Skeletal muscle tissue (tissue), 4 donors: ENCODE measurements around the gene CACNA2D4. TPM values are rescaled to one million over a fixed set of nuclear protein-coding genes. Genes with fewer than 3 reads are reported as not detected.

ENCODE experiments used
- H3K27ac ChIP-seq: one replicate; pipeline ENCODE4 v1.7.0; 2013; ENCODE audit warnings: mild to moderate bottlenecking, low read depth, low read length, inconsistent platforms
- H3K27me3 ChIP-seq, 3 donors: one replicate each; pipeline ENCODE4 v1.7.0; 2013; ENCODE audit warnings: low read length in 3 of 3; ENCODE audit not compliant: control insufficient read depth in 3 of 3, insufficient read depth in 3 of 3
- H3K36me3 ChIP-seq, 3 donors: one replicate each; pipeline ENCODE4 v1.7.0; 2013; ENCODE audit warnings: low read length in 3 of 3; ENCODE audit not compliant: control insufficient read depth in 3 of 3, insufficient read depth in 3 of 3
- H3K4me1 ChIP-seq, 3 donors: one replicate each; pipeline ENCODE4 v1.7.0; 2013; ENCODE audit warnings: low read length in 3 of 3, mild to moderate bottlenecking in 3 of 3; ENCODE audit not compliant: control insufficient read depth in 3 of 3, insufficient read depth in 3 of 3
- H3K4me3 ChIP-seq, 3 donors: one replicate each; pipeline ENCODE4 v1.7.0; 2013; ENCODE audit warnings: low read length in 3 of 3
- H3K9ac ChIP-seq, 3 donors: one replicate each; pipeline ENCODE4 v1.7.0; 2013; ENCODE audit warnings: low read length in 3 of 3, mild to moderate bottlenecking in 3 of 3, moderate library complexity in 2 of 3, low read depth in 1 of 3
- H3K9me3 ChIP-seq, 3 donors: one replicate each; pipeline ENCODE4 v1.7.0; 2013; ENCODE audit warnings: low read length in 3 of 3; ENCODE audit not compliant: control insufficient read depth in 3 of 3
- total RNA-seq: library from RNA; depleted of rRNA; stranded (reverse); fragments of >200 nt; gene quantifications from one replicate; pipeline ENCODE4 v1.2.3, GENCODE V29; 2014
- donor health status: Osteomylitis.

Gene CACNA2D4
- total RNA-seq, 1 donor from 2014 or later: 0.52 TPM

DNA sequence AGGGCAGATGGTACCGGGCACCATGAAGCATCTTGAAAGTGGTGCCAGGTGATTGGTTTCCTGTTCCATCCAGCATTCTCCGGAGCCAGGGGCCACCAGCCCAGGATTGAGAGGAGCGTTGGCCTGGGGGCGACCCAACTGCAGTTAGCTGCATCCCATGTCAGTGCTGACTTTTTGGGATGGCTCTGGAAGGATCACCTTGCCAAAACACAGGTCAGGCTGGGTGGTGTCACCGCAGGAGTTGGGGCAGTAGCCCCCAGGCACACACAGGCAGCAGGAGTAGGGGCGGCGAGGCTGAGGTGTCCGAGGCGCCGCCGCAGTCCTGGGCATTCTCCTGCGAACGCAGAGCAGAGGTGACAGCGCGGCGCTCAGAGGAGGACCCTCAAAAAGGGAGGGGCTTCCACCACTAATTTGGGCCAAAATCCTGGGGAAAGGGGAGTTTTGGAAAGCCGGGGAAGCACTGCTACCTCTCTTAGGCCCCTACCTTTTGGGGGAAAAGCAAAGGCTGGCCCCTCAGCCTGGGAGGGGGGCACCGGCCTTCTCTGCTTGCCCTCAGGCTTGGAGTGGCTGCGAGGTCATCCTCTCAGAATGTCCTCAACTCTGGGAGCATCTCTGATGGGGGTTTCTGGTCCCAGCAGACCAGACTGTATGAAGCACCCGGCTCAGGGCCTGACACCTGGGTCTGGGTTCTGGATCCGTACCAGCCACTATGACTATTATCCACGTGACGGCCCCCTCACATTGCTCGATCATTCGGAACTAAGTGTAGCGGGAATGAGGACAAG is 124.8 kb downstream of the CACNA2D4 start:
- peak overlapping the region; percentile 69 for H3K27ac ChIP-seq
- no peaks in the 10 kb centered on the region for H3K27me3 ChIP-seq
- no peaks in the 10 kb centered on the region for H3K9me3 ChIP-seq
- no peaks in the 10 kb centered on the region for H3K36me3 ChIP-seq
- peaks cover 27 to 44% (median 37%) of the 10 kb centered on the region in 3 donors for H3K4me1 ChIP-seq
- no peak overlapping the region for H3K9ac ChIP-seq
- H3K4me3 ChIP-seq: no peak overlapping the region

GRCh38 chr12:1792406-1792805 is 126.0 kb downstream of the CACNA2D4 start:
- Histone ChIP-seq H3K36me3 (no peaks in the 10 kb centered on the region), H3K9me3 (no peaks in the 10 kb centered on the region), H3K27me3 (no peaks in the 10 kb centered on the region), H3K4me1 (peaks cover 34 to 53% (median 48%) of the 10 kb centered on the region in 3 donors), H3K9ac (no peak overlapping the region), H3K27ac (peak overlapping the region; percentile 31), H3K4me3 (no peak overlapping the region)

- peaks cover 0 to 6% (median 4%) of the 10 kb centered on the region in 3 donors for H3K36me3 ChIP-seq
- peaks cover 35 to 55% (median 51%) of the 10 kb centered on the region in 3 donors for H3K4me1 ChIP-seq
- peak overlapping the region in 1 of 3 donors; percentile 10 for H3K9ac ChIP-seq
- H3K9me3 ChIP-seq: no peaks in the 10 kb centered on the region
- H3K27ac ChIP-seq: no peak overlapping the region
- no peaks in the 10 kb centered on the region for H3K27me3 ChIP-seq
- no peak overlapping the region for H3K4me3 ChIP-seq
These were observed 127.2 kb downstream of the CACNA2D4 start for GRCh38 chr12:1791104-1791841.

- Histone ChIP-seq H3K9ac (no peak overlapping the region), H3K9me3 (no peaks in the 10 kb centered on the region), H3K27ac (no peak overlapping the region), H3K4me3 (no peak overlapping the region), H3K36me3 (peaks cover 3 to 13% (median 10%) of the 10 kb centered on the region in 3 donors), H3K4me1 (peaks cover 28 to 48% (median 45%) of the 10 kb centered on the region in 3 donors), H3K27me3 (no peaks in the 10 kb centered on the region)
These were observed 128.0 kb downstream of the CACNA2D4 start for GRCh38 chr12:1790444-1790843.

GRCh38 chr12:1787714-1788113 is 130.7 kb downstream of the CACNA2D4 start:
- Histone ChIP-seq H3K27me3 (no peaks in the 10 kb centered on the region), H3K4me3 (no peak overlapping the region), H3K9ac (no peak overlapping the region), H3K9me3 (no peaks in the 10 kb centered on the region), H3K27ac (no peak overlapping the region), H3K36me3 (peaks cover 5 to 22% (median 20%) of the 10 kb centered on the region in 3 donors), H3K4me1 (peaks cover 22 to 40% (median 30%) of the 10 kb centered on the region in 3 donors)

- Histone ChIP-seq H3K27me3 (no peaks in the 10 kb centered on the region), H3K9me3 (no peaks in the 10 kb centered on the region), H3K27ac (no peak overlapping the region), H3K9ac (no peak overlapping the region), H3K4me1 (peaks cover 7 to 37% (median 10%) of the 10 kb centered on the region in 3 donors), H3K36me3 (peaks cover 5 to 27% (median 22%) of the 10 kb centered on the region in 3 donors), H3K4me3 (no peak overlapping the region)
These were observed 136.2 kb downstream of the CACNA2D4 start for GRCh38 chr12:1782215-1782614.

- Histone ChIP-seq H3K27ac (no peak overlapping the region), H3K27me3 (no peaks in the 10 kb centered on the region), H3K4me1 (peaks cover 5 to 34% (median 7%) of the 10 kb centered on the region in 3 donors), H3K9ac (no peak overlapping the region), H3K9me3 (no peaks in the 10 kb centered on the region), H3K36me3 (peaks cover 5 to 25% (median 22%) of the 10 kb centered on the region in 3 donors), H3K4me3 (no peak overlapping the region)
These were observed 136.7 kb downstream of the CACNA2D4 start for GRCh38 chr12:1781772-1782171.

GRCh38 chr12:1779783-1780182 is 138.7 kb downstream of the CACNA2D4 start:
- Histone ChIP-seq H3K9me3 (no peaks in the 10 kb centered on the region), H3K4me1 (peaks cover 13 to 45% (median 17%) of the 10 kb centered on the region in 3 donors), H3K4me3 (no peak overlapping the region), H3K27me3 (no peaks in the 10 kb centered on the region), H3K36me3 (peaks cover 0 to 12% (median 11%) of the 10 kb centered on the region in 3 donors), H3K9ac (no peak overlapping the region), H3K27ac (no peak overlapping the region)

DNA sequence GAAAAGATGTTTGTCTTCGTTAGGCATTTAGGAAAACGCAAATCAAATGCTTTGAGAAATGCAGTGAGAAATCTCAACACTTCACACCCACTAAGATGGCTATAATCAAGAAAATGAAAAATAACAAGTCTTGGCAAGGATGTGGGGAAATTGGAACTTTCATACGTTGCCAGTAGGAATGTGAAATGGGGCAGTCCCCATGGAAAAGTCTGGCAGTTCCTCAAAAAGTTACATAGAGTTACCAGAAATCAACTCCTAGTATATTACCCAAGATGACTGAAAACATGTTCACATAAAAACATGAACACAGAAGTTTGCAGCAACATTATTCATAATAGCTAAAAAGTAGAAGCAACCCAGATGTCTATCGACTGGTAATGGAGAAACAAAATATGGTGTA is 139.5 kb downstream of the CACNA2D4 start:
- no peak overlapping the region for H3K27ac ChIP-seq
- H3K9me3 ChIP-seq: no peaks in the 10 kb centered on the region
- H3K9ac ChIP-seq: no peak overlapping the region
- no peak overlapping the region for H3K4me3 ChIP-seq
- H3K4me1 ChIP-seq: peaks cover 17 to 42% (median 18%) of the 10 kb centered on the region in 3 donors
- no peaks in the 10 kb centered on the region for H3K27me3 ChIP-seq
- H3K36me3 ChIP-seq: peaks cover 0 to 9% (median 6%) of the 10 kb centered on the region in 3 donors

GRCh38 chr12:1777798-1778197 is 140.7 kb downstream of the CACNA2D4 start:
- H3K27me3 ChIP-seq: no peaks in the 10 kb centered on the region
- no peaks in the 10 kb centered on the region for H3K9me3 ChIP-seq
- no peak overlapping the region for H3K27ac ChIP-seq
- H3K4me3 ChIP-seq: no peak overlapping the region
- H3K4me1 ChIP-seq: peaks cover 21 to 42% (median 23%) of the 10 kb centered on the region in 3 donors
- no peak overlapping the region for H3K9ac ChIP-seq
- peaks cover 0 to 5% (median 3%) of the 10 kb centered on the region in 3 donors for H3K36me3 ChIP-seq
